ENCODE results near the gene SHB.

Gene SHB

GRCh38 chr9:38083858-38084555 is 15.0 kb upstream of the SHB start:
- Histone ChIP-seq H2BK120ac (ENCODE audit: insufficient read depth, low read length, poor library complexity) (no peak overlapping the region), H2AFZ (ENCODE audit: insufficient read depth, low read length, poor library complexity) (no peak overlapping the region), H3K23ac (ENCODE audit: low read length) (no peak overlapping the region), H2BK12ac (ENCODE audit: low read length) (no peak overlapping the region), H3K9me3 (ENCODE audit: insufficient read depth, low read depth, low read length) (no peaks in the 10 kb centered on the region), H3K4ac (ENCODE audit: low read depth, low read length) (no peak overlapping the region), H4K91ac (ENCODE audit: low read depth, low read length) (no peak overlapping the region), H2BK5ac (ENCODE audit: low read depth, low read length, poor library complexity) (no peak overlapping the region), H3K4me2 (ENCODE audit: low read length) (no peak overlapping the region), H2AK5ac (ENCODE audit: low read length) (no peak overlapping the region), H3K79me2 (ENCODE audit: control insufficient read depth, insufficient read depth, low read length, poor library complexity) (no peaks in the 10 kb centered on the region), H3K18ac (ENCODE audit: low read length) (no peak overlapping the region), H4K8ac (ENCODE audit: low read depth, low read length) (no peak overlapping the region), H3K27me3 (ENCODE audit: insufficient read depth, low read length) (no peaks in the 10 kb centered on the region), H3K14ac (ENCODE audit: low read length) (no peak overlapping the region), H3K79me1 (ENCODE audit: low read length) (no peaks in the 10 kb centered on the region), H3K27ac (ENCODE audit: low read depth, low read length) (no peak overlapping the region), H4K12ac (ENCODE audit: low read depth, low read length) (no peak overlapping the region), H3K36me3 (ENCODE audit: control insufficient read depth in 1 of 2, insufficient read depth in 2 of 2, low read length in 2 of 2) (no peaks in the 10 kb centered on the region), H3K4me3 (ENCODE audit: low read depth, low read length) (no peak overlapping the region), H3K4me1 (ENCODE audit: control insufficient read depth in 1 of 2, insufficient read depth in 2 of 2, low read length in 2 of 2) (peaks cover 0 to 4% of the 10 kb centered on the region in 2 experiments), H3K9ac (ENCODE audit: low read length) (no peak overlapping the region)
- whole genome bisulfite sequencing (ENCODE audit: extremely low coverage, insufficient coverage, insufficient read length): no CpG with 5 or more reads among the region's 10 CpGs
- no peak for DNase-seq

- no CpG with 5 or more reads among the region's 5 CpGs for WGBS (ENCODE audit: extremely low coverage, insufficient coverage, insufficient read length)
- no peak overlapping the region for H3K4me3 ChIP-seq (ENCODE audit: low read depth, low read length)
Observed at GRCh38 chr9:38082446-38083287, 13.6 kb upstream of the SHB start.

GRCh38 chr9:38081356-38082108 is 12.5 kb upstream of the SHB start:
- Histone ChIP-seq H3K79me2 (ENCODE audit: control insufficient read depth, insufficient read depth, low read length, poor library complexity) (no peaks in the 10 kb centered on the region), H3K18ac (ENCODE audit: low read length) (no peak overlapping the region), H3K4me3 (ENCODE audit: low read depth, low read length) (no peak overlapping the region), H3K4me1 (ENCODE audit: control insufficient read depth in 1 of 2, insufficient read depth in 2 of 2, low read length in 2 of 2) (peaks cover 0 to 4% of the 10 kb centered on the region in 2 experiments), H3K14ac (ENCODE audit: low read length) (no peak overlapping the region), H2BK5ac (ENCODE audit: low read depth, low read length, poor library complexity) (no peak overlapping the region), H4K12ac (ENCODE audit: low read depth, low read length) (no peak overlapping the region), H3K4ac (ENCODE audit: low read depth, low read length) (no peak overlapping the region), H4K8ac (ENCODE audit: low read depth, low read length) (no peak overlapping the region), H2AK5ac (ENCODE audit: low read length) (no peak overlapping the region), H3K4me2 (ENCODE audit: low read length) (no peak overlapping the region), H2AFZ (ENCODE audit: insufficient read depth, low read length, poor library complexity) (no peak overlapping the region), H3K27me3 (ENCODE audit: insufficient read depth, low read length) (no peaks in the 10 kb centered on the region), H3K9ac (ENCODE audit: low read length) (no peak overlapping the region), H2BK12ac (ENCODE audit: low read length) (no peak overlapping the region), H2BK120ac (ENCODE audit: insufficient read depth, low read length, poor library complexity) (no peak overlapping the region), H3K36me3 (ENCODE audit: control insufficient read depth in 1 of 2, insufficient read depth in 2 of 2, low read length in 2 of 2) (no peaks in the 10 kb centered on the region), H3K9me3 (ENCODE audit: insufficient read depth, low read depth, low read length) (no peaks in the 10 kb centered on the region), H3K23ac (ENCODE audit: low read length) (no peak overlapping the region), H3K27ac (ENCODE audit: low read depth, low read length) (no peak overlapping the region), H4K91ac (ENCODE audit: low read depth, low read length) (no peak overlapping the region), H3K79me1 (ENCODE audit: low read length) (no peaks in the 10 kb centered on the region)
- no CpG with 5 or more reads among the region's 8 CpGs for WGBS (ENCODE audit: extremely low coverage, insufficient coverage, insufficient read length)
- DNase-seq: no peak

More at GRCh38 chr9:38082446-38083287, 13.6 kb upstream of the SHB start:
- H3K9me3 ChIP-seq (ENCODE audit: insufficient read depth, low read depth, low read length): no peaks in the 10 kb centered on the region
- H3K79me2 ChIP-seq (ENCODE audit: control insufficient read depth, insufficient read depth, low read length, poor library complexity): no peaks in the 10 kb centered on the region
- no peak overlapping the region for H3K9ac ChIP-seq (ENCODE audit: low read length)
- no peak overlapping the region for H3K18ac ChIP-seq (ENCODE audit: low read length)
- no peak overlapping the region for H2BK5ac ChIP-seq (ENCODE audit: low read depth, low read length, poor library complexity)
- no peak overlapping the region for H2BK12ac ChIP-seq (ENCODE audit: low read length)
- H3K27me3 ChIP-seq (ENCODE audit: insufficient read depth, low read length): no peaks in the 10 kb centered on the region
- H2AK5ac ChIP-seq (ENCODE audit: low read length): no peak overlapping the region
- no peak overlapping the region for H3K14ac ChIP-seq (ENCODE audit: low read length)
- no peak overlapping the region for H3K4me2 ChIP-seq (ENCODE audit: low read length)
- no peaks in the 10 kb centered on the region for H3K79me1 ChIP-seq (ENCODE audit: low read length)
- no peak overlapping the region for H3K23ac ChIP-seq (ENCODE audit: low read length)
- no peak overlapping the region for H2AFZ ChIP-seq (ENCODE audit: insufficient read depth, low read length, poor library complexity)
- H3K4ac ChIP-seq (ENCODE audit: low read depth, low read length): no peak overlapping the region
- H4K8ac ChIP-seq (ENCODE audit: low read depth, low read length): no peak overlapping the region
- no peak overlapping the region for H4K12ac ChIP-seq (ENCODE audit: low read depth, low read length)
- no peaks in the 10 kb centered on the region for H3K36me3 ChIP-seq (ENCODE audit: control insufficient read depth in 1 of 2, insufficient read depth in 2 of 2, low read length in 2 of 2)
- DNase-seq: no peak
- no peak overlapping the region for H3K27ac ChIP-seq (ENCODE audit: low read depth, low read length)
- no peak overlapping the region for H4K91ac ChIP-seq (ENCODE audit: low read depth, low read length)
- no peak overlapping the region for H2BK120ac ChIP-seq (ENCODE audit: insufficient read depth, low read length, poor library complexity)
- H3K4me1 ChIP-seq (ENCODE audit: control insufficient read depth in 1 of 2, insufficient read depth in 2 of 2, low read length in 2 of 2): peaks cover 0 to 4% of the 10 kb centered on the region in 2 experiments

GRCh38 chr9:38079461-38080031 is 10.5 kb upstream of the SHB start:
- Histone ChIP-seq H3K4ac (ENCODE audit: low read depth, low read length) (no peak overlapping the region), H3K36me3 (ENCODE audit: control insufficient read depth in 1 of 2, insufficient read depth in 2 of 2, low read length in 2 of 2) (no peaks in the 10 kb centered on the region), H3K23ac (ENCODE audit: low read length) (no peak overlapping the region), H4K91ac (ENCODE audit: low read depth, low read length) (no peak overlapping the region), H3K4me2 (ENCODE audit: low read length) (no peak overlapping the region), H2BK5ac (ENCODE audit: low read depth, low read length, poor library complexity) (no peak overlapping the region), H3K79me1 (ENCODE audit: low read length) (no peaks in the 10 kb centered on the region), H2AK5ac (ENCODE audit: low read length) (no peak overlapping the region), H3K18ac (ENCODE audit: low read length) (no peak overlapping the region), H2BK120ac (ENCODE audit: insufficient read depth, low read length, poor library complexity) (no peak overlapping the region), H3K14ac (ENCODE audit: low read length) (no peak overlapping the region), H2AFZ (ENCODE audit: insufficient read depth, low read length, poor library complexity) (no peak overlapping the region), H3K79me2 (ENCODE audit: control insufficient read depth, insufficient read depth, low read length, poor library complexity) (no peaks in the 10 kb centered on the region), H3K9ac (ENCODE audit: low read length) (no peak overlapping the region), H3K4me3 (ENCODE audit: low read depth, low read length) (no peak overlapping the region), H4K12ac (ENCODE audit: low read depth, low read length) (no peak overlapping the region), H3K27ac (ENCODE audit: low read depth, low read length) (no peak overlapping the region), H2BK12ac (ENCODE audit: low read length) (no peak overlapping the region), H3K9me3 (ENCODE audit: insufficient read depth, low read depth, low read length) (no peaks in the 10 kb centered on the region), H3K27me3 (ENCODE audit: insufficient read depth, low read length) (no peaks in the 10 kb centered on the region), H3K4me1 (ENCODE audit: control insufficient read depth in 1 of 2, insufficient read depth in 2 of 2, low read length in 2 of 2) (peaks cover 0 to 4% of the 10 kb centered on the region in 2 experiments), H4K8ac (ENCODE audit: low read depth, low read length) (no peak overlapping the region)
- no CpG with 5 or more reads among the region's 11 CpGs for WGBS (ENCODE audit: extremely low coverage, insufficient coverage, insufficient read length)
- peak in 1 of 2 donors; percentile 35 for DNase-seq
